ENCODE measurements around the gene KBTBD12. TPM values are rescaled to one million over a fixed set of nuclear protein-coding genes. Genes with fewer than 3 reads are reported as not detected.

KBTBD12 gene
- total RNA-seq, 4 donors from 2014 or later, result 3.3 to 17.5 (median 4.3) TPM

DNA sequence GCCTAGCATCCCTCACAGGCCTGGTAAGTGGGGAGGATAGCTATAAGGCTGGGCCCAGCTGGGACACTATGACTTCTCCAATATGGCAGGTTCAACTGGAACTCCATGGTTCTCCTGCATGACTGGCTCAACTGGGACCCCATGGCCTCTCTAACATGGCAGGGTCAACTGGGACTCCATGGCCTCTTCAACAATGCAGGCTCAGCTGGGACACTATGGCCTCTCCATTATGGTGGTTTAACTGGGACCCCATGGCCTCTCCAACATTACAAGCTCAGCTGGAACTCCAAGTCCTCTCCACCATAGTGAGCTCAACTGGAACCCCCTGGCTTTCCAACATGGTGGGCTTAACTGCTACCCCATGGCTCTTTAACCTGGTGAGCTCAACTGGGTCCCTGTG is 79.0 kb downstream of the KBTBD12 start:
- in situ Hi-C loops (cut with MboI; ENCODE audit: low pct_ligation_motif_present in 1 of 4, low pct_unique_long_range_greater_than_20kb in 1 of 4, low sequenced_read_pairs in 3 of 4), result no loop called here
- DNase-seq, result no peak
- Histone ChIP-seq H3K4me1 (no peaks in the 10 kb centered on the region), H3K36me3 (no peaks in the 10 kb centered on the region), H3K27me3 (no peaks in the 10 kb centered on the region), H3K27ac (no peak overlapping the region), H3K9me3 (no peaks in the 10 kb centered on the region), H3K4me3 (no peak overlapping the region)
- intact Hi-C loops (cut with DNase I; ENCODE audit: low total_unique reads), result no loop called here
- TF ChIP-seq EP300 (IDR thresholded peaks at IDR 0.05; ENCODE audit: low read depth), result no peak

DNA sequence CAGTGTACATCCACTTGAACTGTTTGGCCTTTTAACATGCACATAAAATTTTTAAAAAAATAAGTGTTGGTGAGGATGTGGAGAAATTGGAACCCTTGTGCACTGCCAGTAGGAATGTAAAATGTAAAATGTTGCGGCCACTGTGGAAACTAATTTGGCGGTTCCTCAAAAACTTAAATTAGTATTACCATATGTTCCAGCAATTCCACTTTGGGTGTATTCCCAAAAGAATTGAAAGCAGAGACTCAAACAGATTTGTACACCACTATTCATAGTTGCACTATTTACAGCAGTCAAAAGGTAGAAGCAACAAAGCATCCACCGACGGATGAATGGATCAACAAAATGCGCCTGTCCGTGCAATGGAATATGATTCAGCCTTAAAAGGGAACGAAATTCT is 82.0 kb downstream of the KBTBD12 start:
- in situ Hi-C loops (cut with MboI; ENCODE audit: low pct_ligation_motif_present in 1 of 4, low pct_unique_long_range_greater_than_20kb in 1 of 4, low sequenced_read_pairs in 3 of 4), result no loop called here
- Histone ChIP-seq H3K4me1 (no peaks in the 10 kb centered on the region), H3K27ac (no peak overlapping the region), H3K4me3 (no peak overlapping the region), H3K36me3 (no peaks in the 10 kb centered on the region), H3K9me3 (no peaks in the 10 kb centered on the region), H3K27me3 (no peaks in the 10 kb centered on the region)
- intact Hi-C loops (cut with DNase I; ENCODE audit: low total_unique reads), result no loop called here
- no peak for DNase-seq
- 82 to 88% methylated on average over 7 of the region's 7 CpGs for WGBS, 2 donors (ENCODE audit: low coverage in 1 of 2)
- TF ChIP-seq POLR2AphosphoS5 (IDR thresholded peaks at IDR 0.05), result no peak
- TF ChIP-seq POLR2A (IDR thresholded peaks at IDR 0.05), result no peak
- no peak for TF ChIP-seq EP300 (IDR thresholded peaks at IDR 0.05; ENCODE audit: low read depth)

DNA sequence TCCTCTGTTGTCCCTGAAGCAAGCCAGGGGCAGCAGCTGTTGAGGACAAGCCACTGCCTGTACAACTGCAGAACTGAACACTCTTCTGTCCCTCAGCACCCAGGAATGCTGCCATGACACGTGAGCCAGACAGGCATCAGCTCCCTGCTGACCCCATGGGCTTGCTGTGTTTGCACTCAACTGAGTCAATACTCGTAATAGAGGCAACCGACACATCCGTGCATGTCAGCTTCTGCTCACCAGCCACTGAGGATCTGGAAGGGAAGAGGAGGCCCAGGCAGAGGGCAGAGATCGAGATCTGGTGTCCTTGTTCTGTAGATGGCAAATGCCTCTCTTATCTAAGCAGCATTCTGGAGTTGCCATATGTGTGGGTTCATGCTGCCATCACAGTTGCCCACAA is 82.9 kb downstream of the KBTBD12 start:
- Histone ChIP-seq H3K36me3 (no peaks in the 10 kb centered on the region), H3K4me3 (no peak overlapping the region), H3K27ac (no peak overlapping the region), H3K9me3 (no peaks in the 10 kb centered on the region), H3K4me1 (no peaks in the 10 kb centered on the region), H3K27me3 (peaks cover 4% of the 10 kb centered on the region)
- no peak for DNase-seq
- in situ Hi-C loops (cut with MboI; ENCODE audit: low pct_ligation_motif_present in 1 of 4, low pct_unique_long_range_greater_than_20kb in 1 of 4, low sequenced_read_pairs in 3 of 4) (no loop called here), intact Hi-C loops (cut with DNase I; ENCODE audit: low total_unique reads) (no loop called here)
- TF ChIP-seq POLR2AphosphoS5 (IDR thresholded peaks at IDR 0.05) (no peak), POLR2A (IDR thresholded peaks at IDR 0.05) (no peak), EP300 (IDR thresholded peaks at IDR 0.05; ENCODE audit: low read depth) (no peak)
- TF ChIP-seq, protein P1, sequence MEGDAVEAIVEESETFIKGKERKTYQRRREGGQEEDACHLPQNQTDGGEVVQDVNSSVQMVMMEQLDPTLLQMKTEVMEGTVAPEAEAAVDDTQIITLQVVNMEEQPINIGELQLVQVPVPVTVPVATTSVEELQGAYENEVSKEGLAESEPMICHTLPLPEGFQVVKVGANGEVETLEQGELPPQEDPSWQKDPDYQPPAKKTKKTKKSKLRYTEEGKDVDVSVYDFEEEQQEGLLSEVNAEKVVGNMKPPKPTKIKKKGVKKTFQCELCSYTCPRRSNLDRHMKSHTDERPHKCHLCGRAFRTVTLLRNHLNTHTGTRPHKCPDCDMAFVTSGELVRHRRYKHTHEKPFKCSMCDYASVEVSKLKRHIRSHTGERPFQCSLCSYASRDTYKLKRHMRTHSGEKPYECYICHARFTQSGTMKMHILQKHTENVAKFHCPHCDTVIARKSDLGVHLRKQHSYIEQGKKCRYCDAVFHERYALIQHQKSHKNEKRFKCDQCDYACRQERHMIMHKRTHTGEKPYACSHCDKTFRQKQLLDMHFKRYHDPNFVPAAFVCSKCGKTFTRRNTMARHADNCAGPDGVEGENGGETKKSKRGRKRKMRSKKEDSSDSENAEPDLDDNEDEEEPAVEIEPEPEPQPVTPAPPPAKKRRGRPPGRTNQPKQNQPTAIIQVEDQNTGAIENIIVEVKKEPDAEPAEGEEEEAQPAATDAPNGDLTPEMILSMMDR (IDR thresholded peaks at IDR 0.05), result no peak
- 89% methylated on average over 5 of the region's 5 CpGs; no CpG with 5 or more reads in 1 of the 2 donors for WGBS, 2 donors (ENCODE audit: low coverage in 1 of 2)

- 79% methylated on average over 3 of the region's 3 CpGs; no CpG with 5 or more reads in 1 of the 2 donors for WGBS, 2 donors (ENCODE audit: low coverage in 1 of 2)
- Histone ChIP-seq H3K36me3 (no peaks in the 10 kb centered on the region), H3K9me3 (no peaks in the 10 kb centered on the region), H3K4me1 (no peaks in the 10 kb centered on the region), H3K27ac (no peak overlapping the region), H3K27me3 (peaks cover 4% of the 10 kb centered on the region), H3K4me3 (no peak overlapping the region)
- no peak for DNase-seq
- intact Hi-C loops (cut with DNase I; ENCODE audit: low total_unique reads) (no loop called here), in situ Hi-C loops (cut with MboI; ENCODE audit: low pct_ligation_motif_present in 1 of 4, low pct_unique_long_range_greater_than_20kb in 1 of 4, low sequenced_read_pairs in 3 of 4) (no loop called here)
- TF ChIP-seq EP300 (IDR thresholded peaks at IDR 0.05; ENCODE audit: low read depth) (no peak), POLR2A (IDR thresholded peaks at IDR 0.05) (no peak), POLR2AphosphoS5 (IDR thresholded peaks at IDR 0.05) (no peak)
- TF ChIP-seq, protein P1 (IDR thresholded peaks at IDR 0.05), result no peak
Measured at GRCh38 chr3:127998596-127998995, 83.6 kb downstream of the KBTBD12 start.

GRCh38 chr3:127999509-128000106 is 84.6 kb downstream of the KBTBD12 start:
- Histone ChIP-seq H3K9me3 (no peaks in the 10 kb centered on the region), H3K27ac (no peak overlapping the region), H3K36me3 (no peaks in the 10 kb centered on the region), H3K4me3 (no peak overlapping the region), H3K4me1 (no peaks in the 10 kb centered on the region), H3K27me3 (peaks cover 11% of the 10 kb centered on the region)
- 87 to 90% methylated on average over 6 of the region's 6 CpGs for WGBS, 2 donors (ENCODE audit: low coverage in 1 of 2)
- in situ Hi-C loops (cut with MboI; ENCODE audit: low pct_ligation_motif_present in 1 of 4, low pct_unique_long_range_greater_than_20kb in 1 of 4, low sequenced_read_pairs in 3 of 4) (no loop called here), intact Hi-C loops (cut with DNase I; ENCODE audit: low total_unique reads) (no loop called here)
- TF ChIP-seq, protein P1 (IDR thresholded peaks at IDR 0.05), result no peak
- TF ChIP-seq POLR2AphosphoS5 (IDR thresholded peaks at IDR 0.05) (no peak), POLR2A (IDR thresholded peaks at IDR 0.05) (no peak), EP300 (IDR thresholded peaks at IDR 0.05; ENCODE audit: low read depth) (no peak)
- DNase-seq, result no peak

Data from transverse colon (tissue), 4 donors.